ENCODE results near the gene CEP63. TPM values are rescaled to one million over a fixed set of nuclear protein-coding genes. Genes with fewer than 3 reads are reported as not detected.

The CEP63 gene
- total RNA-seq, 1 experiment from 2014 or later: 19.1 TPM

DNA sequence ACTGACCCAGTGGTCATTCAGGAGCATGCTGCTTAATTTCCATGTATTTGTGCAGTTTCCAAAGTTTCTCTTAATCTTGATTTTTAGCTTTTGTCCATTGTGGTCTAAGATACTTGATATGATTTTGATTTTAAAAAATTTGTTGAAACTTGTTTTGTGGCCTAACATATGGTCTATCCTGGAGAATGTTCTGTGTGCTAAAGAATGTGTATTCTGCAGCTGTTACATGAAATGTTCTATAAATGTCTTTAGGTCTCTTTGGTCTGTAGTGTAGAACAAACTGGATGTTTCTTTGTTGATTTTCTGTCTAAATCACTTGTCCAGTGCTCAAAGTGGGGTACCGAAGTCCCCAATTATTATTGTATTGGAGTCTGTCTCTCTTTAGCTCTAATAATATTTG lies 17.4 kb downstream of the CEP63 start:
- no peaks in the 10 kb centered on the region; a peak in 1 of 4 replicates for H3K9me3 ChIP-seq (ENCODE audit: control insufficient read depth in 1 of 2, insufficient read depth in 1 of 2, low read depth in 1 of 2, low read length in 2 of 2)
- no peak overlapping the region for H2AFZ ChIP-seq (ENCODE audit: low read depth, low read length, poor library complexity, severe bottlenecking)
- ChIA-PET RAD21 (ENCODE audit: low non-redundant PET in 1 of 2, low total read pairs in 2 of 2, uncharacterized antibody in 2 of 2, unreplicated experiment in 2 of 2) (no interaction called here), CTCF (no interaction called here), POLR2A (no interaction called here)
- no TSS peak for BruUV-seq (replicated peaks)
- TF ChIP-seq SIN3A (IDR thresholded peaks at IDR 0.05; ENCODE audit: low read depth) (no peak), CBX3 (IDR thresholded peaks at IDR 0.05; ENCODE audit: low read depth) (no peak), JUND (IDR thresholded peaks at IDR 0.05) (no peak), ELF1 (IDR thresholded peaks at IDR 0.05; ENCODE audit: borderline replicate concordance, low read depth) (no peak)
- TF ChIP-seq, protein P1, sequence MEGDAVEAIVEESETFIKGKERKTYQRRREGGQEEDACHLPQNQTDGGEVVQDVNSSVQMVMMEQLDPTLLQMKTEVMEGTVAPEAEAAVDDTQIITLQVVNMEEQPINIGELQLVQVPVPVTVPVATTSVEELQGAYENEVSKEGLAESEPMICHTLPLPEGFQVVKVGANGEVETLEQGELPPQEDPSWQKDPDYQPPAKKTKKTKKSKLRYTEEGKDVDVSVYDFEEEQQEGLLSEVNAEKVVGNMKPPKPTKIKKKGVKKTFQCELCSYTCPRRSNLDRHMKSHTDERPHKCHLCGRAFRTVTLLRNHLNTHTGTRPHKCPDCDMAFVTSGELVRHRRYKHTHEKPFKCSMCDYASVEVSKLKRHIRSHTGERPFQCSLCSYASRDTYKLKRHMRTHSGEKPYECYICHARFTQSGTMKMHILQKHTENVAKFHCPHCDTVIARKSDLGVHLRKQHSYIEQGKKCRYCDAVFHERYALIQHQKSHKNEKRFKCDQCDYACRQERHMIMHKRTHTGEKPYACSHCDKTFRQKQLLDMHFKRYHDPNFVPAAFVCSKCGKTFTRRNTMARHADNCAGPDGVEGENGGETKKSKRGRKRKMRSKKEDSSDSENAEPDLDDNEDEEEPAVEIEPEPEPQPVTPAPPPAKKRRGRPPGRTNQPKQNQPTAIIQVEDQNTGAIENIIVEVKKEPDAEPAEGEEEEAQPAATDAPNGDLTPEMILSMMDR (IDR thresholded peaks at IDR 0.05 in 2 of 3, conservative IDR thresholded peaks at IDR 0.05 in 1 of 3; ENCODE audit: borderline replicate concordance in 1 of 3, insufficient read depth in 1 of 3, low read depth in 2 of 3, low read length in 2 of 3): no peak
- H3K27ac ChIP-seq (ENCODE audit: low read depth, low read length): no peak overlapping the region
- no peaks in the 10 kb centered on the region for H3K4me1 ChIP-seq (ENCODE audit: control insufficient read depth in 1 of 2, insufficient read depth in 2 of 2, low read length in 2 of 2)
- H3K4me2 ChIP-seq (ENCODE audit: low read length): no peak overlapping the region
- H3K4me3 ChIP-seq (replicated peaks in 1 of 2; ENCODE audit: low read depth in 1 of 2, low read length in 2 of 2): no peak overlapping the region
- H3K36me3 ChIP-seq (ENCODE audit: control insufficient read depth in 1 of 2, insufficient read depth in 2 of 2, low read length in 2 of 2): no peaks in the 10 kb centered on the region
- intact Hi-C loops (cut with micrococcal nuclease): no loop called here
- no peak overlapping the region for H3K9ac ChIP-seq (ENCODE audit: low read length)
- ATAC-seq (no peak), DNase-seq (ENCODE audit: low read depth, low spot score) (no peak)
- no peaks in the 10 kb centered on the region for H3K27me3 ChIP-seq (ENCODE audit: insufficient read depth, low read length)
- peaks cover 20% of the 10 kb centered on the region for H3K79me2 ChIP-seq (ENCODE audit: insufficient read depth, low read length)
- H3K9me2 ChIP-seq (ENCODE audit: insufficient read depth): no peaks in the 10 kb centered on the region
- no peaks in the 10 kb centered on the region for H4K20me1 ChIP-seq (ENCODE audit: insufficient read depth)

DNA sequence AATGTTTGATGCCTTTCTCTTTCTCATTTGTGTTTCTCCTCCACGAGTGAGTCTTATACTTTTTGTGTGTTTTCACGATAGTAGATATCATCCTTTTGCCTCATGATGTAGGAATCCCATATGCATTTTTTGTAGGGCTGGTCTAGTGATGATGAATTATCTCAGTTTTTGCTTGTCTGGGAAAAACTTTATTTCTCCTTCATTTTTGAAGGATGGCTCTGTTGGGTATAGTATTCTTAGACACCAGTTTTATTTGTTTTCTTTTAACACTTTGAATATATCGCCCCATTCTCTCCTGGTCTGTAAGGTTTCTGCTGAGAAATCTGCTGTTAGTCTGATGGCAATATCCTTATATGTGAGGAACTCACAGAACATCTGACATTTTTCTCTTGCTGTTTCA lies 18.3 kb downstream of the CEP63 start:
- DNase-seq (ENCODE audit: low read depth, low spot score): no peak
- H3K9ac ChIP-seq (ENCODE audit: low read length): no peak overlapping the region
- H3K27ac ChIP-seq (ENCODE audit: low read depth, low read length): no peak overlapping the region
- H3K36me3 ChIP-seq (ENCODE audit: control insufficient read depth in 1 of 2, insufficient read depth in 2 of 2, low read length in 2 of 2): no peaks in the 10 kb centered on the region
- no peak overlapping the region for H3K4me3 ChIP-seq (replicated peaks in 1 of 2; ENCODE audit: low read depth in 1 of 2, low read length in 2 of 2)
- no peaks in the 10 kb centered on the region; a peak in 1 of 4 replicates for H3K9me3 ChIP-seq (ENCODE audit: control insufficient read depth in 1 of 2, insufficient read depth in 1 of 2, low read depth in 1 of 2, low read length in 2 of 2)
- no TSS peak for BruUV-seq (replicated peaks)
- CTCF ChIA-PET: no interaction called here
- no peaks in the 10 kb centered on the region for H3K27me3 ChIP-seq (ENCODE audit: insufficient read depth, low read length)
- POLR2A ChIA-PET: no interaction called here
- intact Hi-C loops (cut with micrococcal nuclease): no loop called here
- H3K4me2 ChIP-seq (ENCODE audit: low read length): no peak overlapping the region
- H3K9me2 ChIP-seq (ENCODE audit: insufficient read depth): no peaks in the 10 kb centered on the region
- ATAC-seq: no peak
- H3K4me1 ChIP-seq (ENCODE audit: control insufficient read depth in 1 of 2, insufficient read depth in 2 of 2, low read length in 2 of 2): no peaks in the 10 kb centered on the region
- RAD21 ChIA-PET (ENCODE audit: low non-redundant PET in 1 of 2, low total read pairs in 2 of 2, uncharacterized antibody in 2 of 2, unreplicated experiment in 2 of 2): no interaction called here
- H2AFZ ChIP-seq (ENCODE audit: low read depth, low read length, poor library complexity, severe bottlenecking): no peak overlapping the region
- H3K79me2 ChIP-seq (ENCODE audit: insufficient read depth, low read length): peaks cover 20% of the 10 kb centered on the region
- no peaks in the 10 kb centered on the region for H4K20me1 ChIP-seq (ENCODE audit: insufficient read depth)
- TF ChIP-seq YY1 (IDR thresholded peaks at IDR 0.05; ENCODE audit: extremely low read depth, insufficient replicate concordance, low read depth, low read length) (no peak), EZH2 (IDR thresholded peaks at IDR 0.05) (no peak), ELF1 (IDR thresholded peaks at IDR 0.05; ENCODE audit: borderline replicate concordance, low read depth) (no peak), POLR2A (IDR thresholded peaks at IDR 0.05; ENCODE audit: borderline replicate concordance, extremely low read depth, insufficient read depth, insufficient read length) (no peak), CEBPB (IDR thresholded peaks at IDR 0.05; ENCODE audit: low read depth) (no peak), TCF7L2 (IDR thresholded peaks at IDR 0.05; ENCODE audit: borderline replicate concordance, extremely low read depth, insufficient read depth, insufficient read length) (no peak), SRF (IDR thresholded peaks at IDR 0.05; ENCODE audit: low read depth) (no peak), SIN3A (IDR thresholded peaks at IDR 0.05; ENCODE audit: low read depth) (no peak), FOSL1 (IDR thresholded peaks at IDR 0.05; ENCODE audit: low read depth) (no peak), JUND (IDR thresholded peaks at IDR 0.05) (no peak), CBX3 (IDR thresholded peaks at IDR 0.05; ENCODE audit: low read depth) (no peak), EGR1 (IDR thresholded peaks at IDR 0.05; ENCODE audit: low read depth) (no peak), ZNF274 (IDR thresholded peaks at IDR 0.05; ENCODE audit: low read depth, low read length) (no peak)
- TF ChIP-seq, protein P2, sequence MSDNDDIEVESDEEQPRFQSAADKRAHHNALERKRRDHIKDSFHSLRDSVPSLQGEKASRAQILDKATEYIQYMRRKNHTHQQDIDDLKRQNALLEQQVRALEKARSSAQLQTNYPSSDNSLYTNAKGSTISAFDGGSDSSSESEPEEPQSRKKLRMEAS (IDR thresholded peaks at IDR 0.05): no peak
- TF ChIP-seq, protein P3, sequence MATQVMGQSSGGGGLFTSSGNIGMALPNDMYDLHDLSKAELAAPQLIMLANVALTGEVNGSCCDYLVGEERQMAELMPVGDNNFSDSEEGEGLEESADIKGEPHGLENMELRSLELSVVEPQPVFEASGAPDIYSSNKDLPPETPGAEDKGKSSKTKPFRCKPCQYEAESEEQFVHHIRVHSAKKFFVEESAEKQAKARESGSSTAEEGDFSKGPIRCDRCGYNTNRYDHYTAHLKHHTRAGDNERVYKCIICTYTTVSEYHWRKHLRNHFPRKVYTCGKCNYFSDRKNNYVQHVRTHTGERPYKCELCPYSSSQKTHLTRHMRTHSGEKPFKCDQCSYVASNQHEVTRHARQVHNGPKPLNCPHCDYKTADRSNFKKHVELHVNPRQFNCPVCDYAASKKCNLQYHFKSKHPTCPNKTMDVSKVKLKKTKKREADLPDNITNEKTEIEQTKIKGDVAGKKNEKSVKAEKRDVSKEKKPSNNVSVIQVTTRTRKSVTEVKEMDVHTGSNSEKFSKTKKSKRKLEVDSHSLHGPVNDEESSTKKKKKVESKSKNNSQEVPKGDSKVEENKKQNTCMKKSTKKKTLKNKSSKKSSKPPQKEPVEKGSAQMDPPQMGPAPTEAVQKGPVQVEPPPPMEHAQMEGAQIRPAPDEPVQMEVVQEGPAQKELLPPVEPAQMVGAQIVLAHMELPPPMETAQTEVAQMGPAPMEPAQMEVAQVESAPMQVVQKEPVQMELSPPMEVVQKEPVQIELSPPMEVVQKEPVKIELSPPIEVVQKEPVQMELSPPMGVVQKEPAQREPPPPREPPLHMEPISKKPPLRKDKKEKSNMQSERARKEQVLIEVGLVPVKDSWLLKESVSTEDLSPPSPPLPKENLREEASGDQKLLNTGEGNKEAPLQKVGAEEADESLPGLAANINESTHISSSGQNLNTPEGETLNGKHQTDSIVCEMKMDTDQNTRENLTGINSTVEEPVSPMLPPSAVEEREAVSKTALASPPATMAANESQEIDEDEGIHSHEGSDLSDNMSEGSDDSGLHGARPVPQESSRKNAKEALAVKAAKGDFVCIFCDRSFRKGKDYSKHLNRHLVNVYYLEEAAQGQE (IDR thresholded peaks at IDR 0.05; ENCODE audit: low read depth): no peak
- TF ChIP-seq, protein P4, sequence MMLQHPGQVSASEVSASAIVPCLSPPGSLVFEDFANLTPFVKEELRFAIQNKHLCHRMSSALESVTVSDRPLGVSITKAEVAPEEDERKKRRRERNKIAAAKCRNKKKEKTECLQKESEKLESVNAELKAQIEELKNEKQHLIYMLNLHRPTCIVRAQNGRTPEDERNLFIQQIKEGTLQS (IDR thresholded peaks at IDR 0.05): no peak

All from HCT116 (cell line).